NOMO-1 treated with DMSO at 0.1 percent for 48 hours (cell line): ENCODE results near the gene RPS26.
A peak's percentile ranks its signal among the peaks of the same experiment; 100 is the strongest.
"Not testable (repeated sequence)": the region's sequence is repeated elsewhere in the genome, so short reads cannot be mapped to it uniquely, and the experiment has no call there.

Experiments used
- DNase-seq: peaks from one replicate; lab custom pipeline; 2025; ENCODE audit not compliant: unreplicated experiment; lab: John Stamatoyannopoulos, UW

The RPS26 gene

GRCh38 chr12:56041552-56042429 lies at the start of gene RPS26:
TSS of gene RPS26 (plus strand) at chr12:56041918. CDS start at chr12:56042167, 249 bp downstream.
- peak; percentile 99 for DNase-seq

- no peak for DNase-seq
These were observed 48.4 kb upstream of the RPS26 start for GRCh38 chr12:55993230-55993853.

GRCh38 chr12:55995366-55995765 lies 46.4 kb upstream of the RPS26 start:
- no peak for DNase-seq

- DNase-seq: peak; percentile 56
These were observed 45.5 kb upstream of the RPS26 start for GRCh38 chr12:55996201-55996714.

- peak; percentile 96 for DNase-seq
These were observed 44.8 kb upstream of the RPS26 start, which contains the start of gene SUOX for GRCh38 chr12:55996715-55997534. TSS of gene SUOX (plus strand) at chr12:55997276. CDS start at chr12:56002222, 4,946 bp downstream.

GRCh38 chr12:55997535-55997859 lies 44.2 kb upstream of the RPS26 start:
- DNase-seq: no peak

GRCh38 chr12:55999522-55999921 lies 42.2 kb upstream of the RPS26 start:
- DNase-seq: not testable (repeated sequence)

GRCh38 chr12:55999999-56000540 lies 41.6 kb upstream of the RPS26 start:
- not testable (repeated sequence) for DNase-seq

- DNase-seq: no peak
These were observed 40.1 kb upstream of the RPS26 start for GRCh38 chr12:56001487-56002100.

GRCh38 chr12:56003376-56003775 lies 38.3 kb upstream of the RPS26 start:
- not testable (repeated sequence) for DNase-seq

- DNase-seq: no peak
These were observed 37.5 kb upstream of the RPS26 start for GRCh38 chr12:56004211-56004610.

- peak; percentile 11 for DNase-seq
These were observed 33.9 kb upstream of the RPS26 start for GRCh38 chr12:56007564-56008559.

GRCh38 chr12:56010111-56010570 lies 31.6 kb upstream of the RPS26 start:
- no peak for DNase-seq

GRCh38 chr12:56011509-56012090 lies 30.1 kb upstream of the RPS26 start:
- DNase-seq: no peak

GRCh38 chr12:56013482-56013881 lies 28.2 kb upstream of the RPS26 start:
- no peak for DNase-seq

- no peak for DNase-seq
These were observed 27.5 kb upstream of the RPS26 start for GRCh38 chr12:56014205-56014604.

GRCh38 chr12:56017181-56017580 lies 24.5 kb upstream of the RPS26 start:
- no peak for DNase-seq

GRCh38 chr12:56018356-56018755 lies 23.4 kb upstream of the RPS26 start:
- no peak for DNase-seq
